ENCODE data around the gene HBS1L.

DNA sequence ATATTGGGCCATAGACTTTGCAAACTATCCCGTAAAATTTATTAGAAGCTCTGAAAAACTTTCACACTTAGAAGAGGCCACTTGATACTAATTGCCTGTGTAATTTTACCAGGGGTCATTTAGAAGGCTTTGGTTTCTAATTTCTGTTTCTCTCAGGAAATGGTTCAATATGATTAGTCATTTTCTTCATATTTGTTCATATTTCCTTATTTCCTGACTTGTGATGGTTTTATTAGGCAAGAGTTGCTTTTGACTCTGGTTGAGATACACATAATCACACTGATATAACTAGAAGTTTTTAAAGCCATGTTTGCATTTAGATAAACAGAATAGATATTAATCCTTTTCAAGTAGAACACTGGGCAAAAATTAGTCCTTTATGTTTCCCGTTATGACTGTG lies 11.8 kb upstream of the HBS1L start:
- no peak for TF ChIP-seq POLR2A (IDR thresholded peaks at IDR 0.05; ENCODE audit: low read length)
- TF ChIP-seq GATA1 (IDR thresholded peaks at IDR 0.05; ENCODE audit: low read depth, low read length): no peak
